ENCODE results near the gene AVEN.

AVEN gene

DNA sequence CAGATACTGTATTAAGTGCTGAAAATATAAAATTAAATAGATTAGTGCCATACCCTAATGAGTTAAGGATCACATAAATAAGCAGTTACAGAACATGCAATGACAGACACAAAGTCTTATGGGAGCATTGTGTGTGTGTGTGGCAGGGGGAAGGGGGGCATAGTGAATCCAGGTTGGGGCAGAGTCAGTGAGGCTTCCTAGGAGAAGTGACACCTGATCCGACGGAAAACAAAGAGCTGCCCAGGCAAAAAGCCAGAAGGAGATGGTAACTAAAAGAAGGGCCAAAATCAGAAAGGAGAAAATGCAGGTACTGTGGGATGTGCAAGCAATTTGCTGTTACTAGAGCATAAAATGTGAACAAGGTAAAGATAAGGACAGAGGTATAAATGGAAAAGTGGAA, 150.8 kb downstream of the AVEN start:
- TF ChIP-seq Cebpa-rat (IDR thresholded peaks at IDR 0.05), result no peak
- Histone ChIP-seq H3K27me3 (no peaks in the 10 kb centered on the region), H3K4me1 (peaks cover 0 to 17% (median 10%) of the 10 kb centered on the region in 10 experiments; a peak in 12 of 20 replicates), H3K36me3 (peaks cover 0 to 10% (median 0%) of the 10 kb centered on the region in 11 experiments; a peak in 1 of 22 replicates), H3K4me3 (no peak overlapping the region), H3K9me3 (replicated peaks in 1 of 11) (peaks cover 9 to 28% (median 16%) of the 10 kb centered on the region in 11 experiments), H4K20me1 (0 out of 22 replicates have a peak, but pooled peaks cover 0 to 7% (median 0%) of the 10 kb centered on the region in 11 experiments), H3K27ac (no peak overlapping the region), H3K9ac (no peak overlapping the region), H3K4me2 (no peak overlapping the region)

- H4K20me1 ChIP-seq, result no peaks in the 10 kb centered on the region
- H3K9me3 ChIP-seq (replicated peaks in 1 of 11), result peaks cover 9 to 28% (median 16%) of the 10 kb centered on the region in 11 experiments
- no peaks in the 10 kb centered on the region for H3K4me1 ChIP-seq
- no peak for TF ChIP-seq Cebpa-rat (IDR thresholded peaks at IDR 0.05)
- H3K36me3 ChIP-seq, result peaks cover 0 to 10% (median 0%) of the 10 kb centered on the region in 11 experiments; a peak in 1 of 22 replicates
- H3K4me3 ChIP-seq, result no peak overlapping the region
- H3K9ac ChIP-seq, result no peak overlapping the region
- no peak overlapping the region for H3K4me2 ChIP-seq
- no peaks in the 10 kb centered on the region for H3K27me3 ChIP-seq
- H3K27ac ChIP-seq, result no peak overlapping the region
Measured at GRCh38 chr15:33882921-33883320, 156.1 kb downstream of the AVEN start.

- no peaks in the 10 kb centered on the region for H3K36me3 ChIP-seq
- H4K20me1 ChIP-seq, result no peaks in the 10 kb centered on the region; a peak in 1 of 22 replicates
- no peak overlapping the region for H3K4me2 ChIP-seq
- H3K9me3 ChIP-seq (replicated peaks in 1 of 11), result no peaks in the 10 kb centered on the region
- no peak for TF ChIP-seq Cebpa-rat (IDR thresholded peaks at IDR 0.05)
- H3K27ac ChIP-seq, result no peak overlapping the region
- no peaks in the 10 kb centered on the region for H3K4me1 ChIP-seq
- no peak overlapping the region for H3K4me3 ChIP-seq
- H3K9ac ChIP-seq, result no peak overlapping the region
- H3K27me3 ChIP-seq, result no peaks in the 10 kb centered on the region
Measured at GRCh38 chr15:33874156-33874555, 164.8 kb downstream of the AVEN start.

DNA sequence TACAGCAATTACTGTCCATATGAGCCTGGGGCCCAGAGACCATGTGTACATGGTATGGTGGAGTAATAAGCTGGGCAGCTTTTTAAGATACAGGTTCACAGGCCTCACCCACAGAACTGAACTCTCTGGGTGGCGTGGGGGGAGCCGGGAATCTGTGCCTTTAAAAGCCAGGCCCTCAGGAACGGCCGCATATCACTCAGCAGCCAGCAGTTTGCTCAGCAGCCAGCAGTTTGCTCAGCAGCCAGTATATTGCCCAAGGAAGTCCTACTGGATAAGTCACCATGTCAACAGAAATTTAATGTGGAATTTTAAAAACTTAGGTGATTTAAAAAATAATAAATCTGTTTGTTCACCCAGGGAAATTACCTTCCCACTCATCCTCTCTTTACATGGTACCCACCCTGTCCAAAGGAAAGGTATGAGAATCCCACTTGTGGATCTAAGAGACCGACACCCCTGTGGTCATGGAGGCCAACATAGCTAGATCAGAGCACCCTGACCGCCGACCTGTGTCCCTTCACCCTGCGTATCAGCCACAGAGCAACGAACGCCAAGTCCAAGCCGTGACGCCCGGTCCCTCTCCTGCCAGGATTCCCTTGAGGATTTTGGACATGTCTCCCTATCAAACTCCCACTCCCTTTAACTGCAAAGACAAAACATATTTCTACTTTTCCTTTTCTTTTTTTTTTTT, 166.4 kb downstream of the AVEN start:
- H3K9ac ChIP-seq, result no peak overlapping the region

DNA sequence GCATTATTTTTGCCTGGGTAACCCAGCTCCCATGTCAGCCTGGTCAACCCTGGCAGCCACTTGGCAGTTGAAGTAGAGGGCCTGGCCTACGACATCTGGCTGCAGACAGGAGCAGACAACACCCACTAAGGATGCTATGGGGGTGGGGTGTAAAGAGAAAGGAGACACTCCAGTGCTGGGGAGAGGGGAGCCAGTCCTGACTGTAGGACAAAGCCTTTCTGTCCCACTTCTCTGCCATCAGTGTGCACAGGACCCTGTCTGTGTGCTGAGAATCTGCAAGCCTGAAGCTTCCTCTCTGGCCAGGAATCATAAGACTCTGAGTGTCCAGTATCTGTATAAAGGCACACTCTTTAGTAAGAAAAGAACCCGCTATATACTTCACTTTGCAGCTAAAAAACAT, 167.0 kb downstream of the AVEN start:
- Histone ChIP-seq H3K27me3 (no peaks in the 10 kb centered on the region), H3K4me1 (no peaks in the 10 kb centered on the region), H3K4me3 (no peak overlapping the region), H3K36me3 (peaks cover 0 to 6% (median 2%) of the 10 kb centered on the region in 11 experiments; a peak in 7 of 22 replicates), H3K4me2 (no peak overlapping the region), H3K9me3 (replicated peaks in 1 of 11) (no peaks in the 10 kb centered on the region), H3K27ac (no peak overlapping the region), H3K9ac (no peak overlapping the region), H4K20me1 (no peaks in the 10 kb centered on the region; a peak in 1 of 22 replicates)
- no peak for TF ChIP-seq Cebpa-rat (IDR thresholded peaks at IDR 0.05)

More for the DNA sequence above, 166.4 kb downstream of the AVEN start:
- H3K4me1 ChIP-seq, result no peaks in the 10 kb centered on the region
- peaks cover 0 to under 1% (median 0%) of the 10 kb centered on the region in 11 experiments; a peak in 2 of 22 replicates for H3K36me3 ChIP-seq
- no peak overlapping the region for H3K4me3 ChIP-seq
- no peak overlapping the region for H3K27ac ChIP-seq
- no peaks in the 10 kb centered on the region for H3K27me3 ChIP-seq
- TF ChIP-seq Cebpa-rat (IDR thresholded peaks at IDR 0.05), result no peak
- H4K20me1 ChIP-seq, result no peaks in the 10 kb centered on the region; a peak in 1 of 22 replicates
- H3K9me3 ChIP-seq (replicated peaks in 1 of 11), result no peaks in the 10 kb centered on the region
- H3K4me2 ChIP-seq, result no peak overlapping the region

DNA sequence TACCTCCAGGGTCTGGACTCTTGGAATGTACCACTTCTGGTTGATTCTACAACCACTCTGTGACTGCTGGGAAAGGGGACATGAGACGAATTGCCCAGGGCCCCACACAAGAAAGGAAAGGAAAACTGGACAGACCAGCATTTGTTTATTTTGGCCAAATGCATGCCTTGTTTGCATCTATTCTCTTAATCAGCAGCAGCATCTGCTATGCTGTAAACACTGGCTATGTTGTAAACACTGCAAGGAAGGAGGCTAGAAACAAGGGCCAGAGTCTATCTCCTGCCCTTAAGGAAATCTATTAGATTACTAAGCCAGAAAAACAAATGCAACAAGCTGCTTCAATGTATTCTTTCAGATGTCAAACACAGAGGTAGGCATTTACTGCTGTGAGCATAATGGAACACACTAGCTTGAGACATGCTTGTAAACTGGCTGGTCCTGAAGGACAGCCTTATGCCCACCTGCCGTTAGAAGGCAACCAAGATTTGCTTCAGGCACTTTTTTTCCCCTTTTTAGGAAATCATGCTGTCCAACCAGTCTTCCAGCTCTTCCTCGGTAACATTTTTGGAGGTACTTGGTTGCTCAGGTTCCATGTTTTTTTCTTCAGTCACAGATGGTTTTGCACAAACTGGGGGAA, 172.8 kb downstream of the AVEN start:
- no peak overlapping the region for H3K4me2 ChIP-seq
- no peak overlapping the region for H3K4me3 ChIP-seq
- H3K9ac ChIP-seq, result no peak overlapping the region
- no peaks in the 10 kb centered on the region for H3K27me3 ChIP-seq
- H4K20me1 ChIP-seq, result no peaks in the 10 kb centered on the region; a peak in 1 of 22 replicates
- no peaks in the 10 kb centered on the region for H3K9me3 ChIP-seq (replicated peaks in 1 of 11)
- no peak overlapping the region for H3K27ac ChIP-seq
- no peaks in the 10 kb centered on the region for H3K4me1 ChIP-seq
- TF ChIP-seq Cebpa-rat (IDR thresholded peaks at IDR 0.05), result no peak
- peaks cover 0 to 37% (median 23%) of the 10 kb centered on the region in 11 experiments; a peak in 14 of 22 replicates for H3K36me3 ChIP-seq

GRCh38 chr15:33865416-33865815, 173.6 kb downstream of the AVEN start:
- TF ChIP-seq Cebpa-rat (IDR thresholded peaks at IDR 0.05), result no peak
- Histone ChIP-seq H3K27ac (no peak overlapping the region), H3K4me1 (no peaks in the 10 kb centered on the region), H3K9ac (no peak overlapping the region), H3K4me3 (no peak overlapping the region), H3K4me2 (no peak overlapping the region), H3K27me3 (no peaks in the 10 kb centered on the region), H3K9me3 (replicated peaks in 1 of 11) (no peaks in the 10 kb centered on the region), H3K36me3 (peaks cover 0 to 37% (median 23%) of the 10 kb centered on the region in 11 experiments; a peak in 14 of 22 replicates), H4K20me1 (no peaks in the 10 kb centered on the region; a peak in 1 of 22 replicates)

GRCh38 chr15:33864360-33865075, 174.5 kb downstream of the AVEN start:
- no peaks in the 10 kb centered on the region for H3K4me1 ChIP-seq
- no peaks in the 10 kb centered on the region for H4K20me1 ChIP-seq
- no peak overlapping the region for H3K27ac ChIP-seq
- no peaks in the 10 kb centered on the region for H3K27me3 ChIP-seq
- TF ChIP-seq Cebpa-rat (IDR thresholded peaks at IDR 0.05), result no peak
- no peak overlapping the region for H3K9ac ChIP-seq
- no peak overlapping the region for H3K4me2 ChIP-seq
- no peaks in the 10 kb centered on the region for H3K9me3 ChIP-seq (replicated peaks in 1 of 11)
- no peak overlapping the region for H3K4me3 ChIP-seq
- H3K36me3 ChIP-seq, result peaks cover 0 to 39% (median 23%) of the 10 kb centered on the region in 11 experiments; a peak in 14 of 22 replicates

GRCh38 chr15:33860754-33861153, 178.2 kb downstream of the AVEN start:
- Histone ChIP-seq H3K4me2 (no peak overlapping the region), H3K4me1 (no peaks in the 10 kb centered on the region), H3K27me3 (no peaks in the 10 kb centered on the region), H4K20me1 (no peaks in the 10 kb centered on the region), H3K27ac (no peak overlapping the region), H3K36me3 (peaks cover 0 to 33% (median 8%) of the 10 kb centered on the region in 11 experiments; a peak in 12 of 22 replicates), H3K9ac (no peak overlapping the region), H3K4me3 (no peak overlapping the region), H3K9me3 (replicated peaks in 1 of 11) (no peaks in the 10 kb centered on the region)
- no peak for TF ChIP-seq Cebpa-rat (IDR thresholded peaks at IDR 0.05)

Measured in BLaER1 treated with 17β-estradiol and CSF1 and Interleukin-3, amounts not matched to agents 10 nM and 100 nM (cell line).